Measurements from ENCODE around the gene TMEM200C. TPM values are rescaled to one million over a fixed set of nuclear protein-coding genes. Genes with fewer than 3 reads are reported as not detected.

Gene TMEM200C
- total and polyA plus RNA-seq, 5 experiments from 2014 or later, result not detected

DNA sequence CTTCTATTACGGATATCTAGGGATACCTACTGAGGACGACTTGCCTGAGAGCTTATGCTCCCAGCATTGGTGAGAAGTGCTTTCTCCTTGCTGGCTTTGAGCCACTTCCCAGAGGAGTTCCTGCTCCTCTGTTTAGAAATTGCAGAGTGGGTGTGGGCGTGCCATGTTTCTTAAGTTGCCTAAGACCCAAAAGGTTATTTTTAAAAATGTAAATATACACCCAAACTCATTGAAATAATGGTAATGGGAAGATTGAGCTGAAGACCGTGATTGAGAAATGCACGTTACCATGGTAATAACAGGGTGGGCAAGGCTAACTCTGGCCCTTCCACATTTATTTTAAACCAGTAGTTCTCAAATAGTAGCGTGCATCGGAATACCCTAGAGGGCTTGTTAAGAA lies 17.2 kb upstream of the TMEM200C start:
- H3K36me3 Mint-ChIP-seq, result no peaks in the 10 kb centered on the region
- H3K27ac Mint-ChIP-seq, result no peak overlapping the region
- POLR2A ChIA-PET, result no interaction called here
- H3K27me3 Mint-ChIP-seq, result peaks cover 3 to 11% (median 7%) of the 10 kb centered on the region in 5 donors
- DNase-seq (no peak), ATAC-seq (no peak)
- no peaks in the 10 kb centered on the region for H3K4me1 Mint-ChIP-seq
- no peaks in the 10 kb centered on the region for H3K9me3 Mint-ChIP-seq
- H3K4me3 Mint-ChIP-seq, result no peak overlapping the region

DNA sequence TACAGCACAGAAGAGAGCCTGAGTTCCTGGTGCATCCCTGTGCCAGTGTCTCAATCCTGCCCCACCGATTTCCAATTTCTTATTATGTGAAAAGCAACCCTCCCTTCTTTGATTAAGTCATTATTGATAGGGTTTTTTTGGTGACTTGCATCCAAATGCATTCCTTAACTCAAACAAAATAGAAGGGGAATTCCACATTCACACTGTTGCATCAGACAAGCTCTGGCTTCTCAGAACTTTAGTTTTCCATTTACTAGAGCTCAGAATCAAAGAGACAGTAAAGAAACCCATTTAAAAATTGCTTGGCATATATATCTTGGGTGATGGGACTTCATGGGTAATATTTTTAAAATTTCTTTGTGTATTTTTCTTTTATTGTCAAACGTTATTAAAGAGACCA lies 13.8 kb upstream of the TMEM200C start:
- Mint-ChIP-seq H3K9me3 (peaks cover 0 to 1% (median 0%) of the 10 kb centered on the region in 9 donors), H3K27ac (no peak overlapping the region), H3K4me1 (no peaks in the 10 kb centered on the region), H3K27me3 (peaks cover 4 to 28% (median 15%) of the 10 kb centered on the region in 5 donors), H3K36me3 (no peaks in the 10 kb centered on the region), H3K4me3 (no peak overlapping the region)
- DNase-seq (no peak), ATAC-seq (no peak)
- POLR2A ChIA-PET, result no interaction called here

DNA sequence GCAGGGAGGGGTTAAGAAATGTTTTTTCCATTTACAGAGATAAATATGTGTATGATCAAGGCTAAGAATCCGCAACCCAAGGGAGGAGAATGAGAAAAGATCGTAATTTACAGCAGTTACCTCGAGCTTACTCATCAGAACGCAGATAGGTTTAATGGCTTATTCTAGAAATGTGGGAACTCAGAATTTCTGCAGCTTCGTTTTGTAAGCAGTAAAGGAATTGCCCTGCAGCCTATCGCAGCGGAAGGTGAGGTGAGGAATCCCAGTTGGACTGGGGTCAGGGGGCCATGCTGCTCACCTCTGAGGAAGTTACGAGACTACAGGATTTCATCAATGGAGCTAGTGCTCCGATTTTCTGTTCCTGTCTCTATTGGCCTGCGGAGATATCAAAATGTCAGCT lies 8.1 kb upstream of the TMEM200C start:
- no peaks in the 10 kb centered on the region for H3K36me3 Mint-ChIP-seq
- H3K27me3 Mint-ChIP-seq, result peaks cover 17 to 64% (median 39%) of the 10 kb centered on the region in 5 donors
- ATAC-seq (no peak), DNase-seq (no peak)
- peaks cover 0 to 1% (median 0%) of the 10 kb centered on the region in 9 donors for H3K9me3 Mint-ChIP-seq
- H3K27ac Mint-ChIP-seq, result no peak overlapping the region
- POLR2A ChIA-PET, result no interaction called here
- no peak overlapping the region for H3K4me3 Mint-ChIP-seq
- no peaks in the 10 kb centered on the region for H3K4me1 Mint-ChIP-seq

DNA sequence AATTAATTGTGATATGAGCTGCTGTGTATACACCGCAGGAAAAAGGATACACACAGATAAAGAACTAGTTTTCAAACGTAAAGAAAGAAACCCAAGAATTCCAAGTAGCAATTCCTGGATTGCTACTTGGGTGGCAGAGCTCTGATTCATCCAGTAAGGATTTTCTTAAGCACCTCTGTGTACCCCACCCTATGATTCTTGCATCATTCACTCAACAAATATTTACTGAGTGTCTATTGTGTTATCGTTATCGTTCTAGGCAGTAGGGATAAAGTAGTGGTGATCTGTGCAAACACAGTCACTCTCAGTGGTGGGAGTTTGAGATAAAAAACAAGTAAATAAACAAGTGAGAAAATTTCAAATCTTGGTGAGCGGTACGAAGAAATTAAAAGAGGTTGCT lies 4.9 kb upstream of the TMEM200C start:
- Mint-ChIP-seq H3K27me3 (peaks cover 28 to 74% (median 53%) of the 10 kb centered on the region in 5 donors), H3K36me3 (no peaks in the 10 kb centered on the region), H3K9me3 (peaks cover 0 to 1% (median 0%) of the 10 kb centered on the region in 9 donors), H3K4me1 (peaks cover 0 to 6% (median 5%) of the 10 kb centered on the region in 4 donors), H3K4me3 (no peak overlapping the region), H3K27ac (no peak overlapping the region)
- no peak for DNase-seq
- no peak for ATAC-seq
- POLR2A ChIA-PET, result no interaction called here

- ATAC-seq (no peak), DNase-seq (no peak)
- peaks cover 28 to 69% (median 51%) of the 10 kb centered on the region in 5 donors for H3K27me3 Mint-ChIP-seq
- peaks cover 0 to under 1% (median 0%) of the 10 kb centered on the region in 9 donors for H3K9me3 Mint-ChIP-seq
- H3K4me3 Mint-ChIP-seq, result no peak overlapping the region
- H3K4me1 Mint-ChIP-seq, result peaks cover 0 to 6% (median 5%) of the 10 kb centered on the region in 4 donors
- no peak overlapping the region for H3K27ac Mint-ChIP-seq
- no peaks in the 10 kb centered on the region for H3K36me3 Mint-ChIP-seq
- POLR2A ChIA-PET, result no interaction called here
Observed at GRCh38 chr18:5899835-5900234, 4.5 kb upstream of the TMEM200C start.

DNA sequence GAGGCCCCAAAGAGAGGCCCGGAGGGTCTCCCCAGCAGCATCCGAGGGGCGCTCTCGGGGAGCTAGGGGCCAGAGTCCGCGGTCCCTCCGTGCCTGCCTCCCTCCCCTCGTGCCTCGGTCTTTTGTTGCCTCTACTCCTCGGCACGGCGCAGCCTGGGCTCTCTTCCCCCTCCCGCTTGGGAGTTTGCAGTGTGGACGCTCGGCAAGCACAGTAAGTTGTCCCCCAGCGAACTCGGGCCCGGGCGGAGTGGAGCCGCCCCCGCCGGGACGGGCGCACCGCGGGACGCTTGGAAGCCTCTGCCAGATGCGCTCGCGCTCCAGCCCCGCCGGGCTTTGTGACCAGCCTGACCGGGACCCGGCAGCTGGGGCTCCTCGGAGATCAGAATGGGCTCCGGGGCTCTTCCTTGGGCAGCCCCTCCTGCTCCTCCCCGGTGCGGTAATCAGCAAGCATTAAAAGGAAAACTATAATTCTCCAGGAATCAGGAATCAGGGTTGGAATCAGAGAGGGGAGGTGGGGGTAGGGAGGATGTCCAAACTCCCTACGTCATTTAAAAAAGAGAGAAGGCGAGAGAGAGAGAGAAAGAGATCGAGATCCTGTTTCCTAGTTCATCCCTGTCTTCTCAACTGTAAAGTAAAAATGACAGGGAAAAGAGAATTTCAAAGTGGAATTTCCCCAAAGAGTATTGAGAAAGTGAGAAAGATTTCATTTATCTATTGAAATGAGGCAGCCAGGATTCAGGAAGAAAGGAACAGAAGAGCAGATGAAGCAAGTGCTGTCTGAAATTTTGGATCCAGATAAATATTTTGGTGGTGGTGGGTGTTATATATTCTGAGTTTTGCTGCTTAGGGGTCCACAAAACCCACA lies 786 bp upstream of the TMEM200C start:
- ATAC-seq, result peak; percentile 23 to 39
- no peaks in the 10 kb centered on the region for H3K9me3 Mint-ChIP-seq
- no peak for DNase-seq
- peak overlapping the region in 1 of 10 donors; percentile 58 for H3K27ac Mint-ChIP-seq
- H3K27me3 Mint-ChIP-seq, result peaks cover 42 to 91% (median 71%) of the 10 kb centered on the region in 5 donors
- H3K4me1 Mint-ChIP-seq, result peaks cover 2 to 24% (median 18%) of the 10 kb centered on the region in 4 donors
- H3K4me3 Mint-ChIP-seq, result peak overlapping the region in 9 of 10 donors; percentile 37 to 78 (median 57)
- no peaks in the 10 kb centered on the region for H3K36me3 Mint-ChIP-seq
- POLR2A ChIA-PET, result no interaction called here

- peak overlapping the region; percentile 31 to 82 (median 74) for H3K4me3 Mint-ChIP-seq
- no peak overlapping the region for H3K27ac Mint-ChIP-seq
- POLR2A ChIA-PET, result no interaction called here
- no peak for ATAC-seq
- DNase-seq, result no peak
- no peaks in the 10 kb centered on the region for H3K9me3 Mint-ChIP-seq
- H3K36me3 Mint-ChIP-seq, result no peaks in the 10 kb centered on the region
- peaks cover 38 to 79% (median 62%) of the 10 kb centered on the region in 5 donors for H3K27me3 Mint-ChIP-seq
- H3K4me1 Mint-ChIP-seq, result peaks cover 2 to 24% (median 19%) of the 10 kb centered on the region in 4 donors
Observed at GRCh38 chr18:5894611-5895298, 567 bp downstream of the TMEM200C start.

GRCh38 chr18:5893956-5894610 lies 1.2 kb downstream of the TMEM200C start:
- POLR2A ChIA-PET, result no interaction called here
- no peak for ATAC-seq
- no peaks in the 10 kb centered on the region for H3K9me3 Mint-ChIP-seq
- peak overlapping the region; percentile 31 to 82 (median 74) for H3K4me3 Mint-ChIP-seq
- peaks cover 41 to 78% (median 67%) of the 10 kb centered on the region in 5 donors for H3K27me3 Mint-ChIP-seq
- peaks cover 2 to 25% (median 20%) of the 10 kb centered on the region in 4 donors for H3K4me1 Mint-ChIP-seq
- no peaks in the 10 kb centered on the region for H3K36me3 Mint-ChIP-seq
- no peak for DNase-seq
- H3K27ac Mint-ChIP-seq, result no peak overlapping the region

- Mint-ChIP-seq H3K27ac (no peak overlapping the region), H3K9me3 (no peaks in the 10 kb centered on the region), H3K36me3 (no peaks in the 10 kb centered on the region), H3K27me3 (peaks cover 38 to 76% (median 67%) of the 10 kb centered on the region in 5 donors), H3K4me3 (peak overlapping the region in 3 of 10 donors; percentile 5 to 52 (median 47)), H3K4me1 (peaks cover 2 to 25% (median 20%) of the 10 kb centered on the region in 4 donors)
- DNase-seq (no peak), ATAC-seq (no peak)
- POLR2A ChIA-PET, result no interaction called here
Observed at GRCh38 chr18:5892823-5893431, 2.4 kb downstream of the TMEM200C start.

GRCh38 chr18:5891854-5892215 lies 3.5 kb downstream of the TMEM200C start:
- Mint-ChIP-seq H3K4me3 (peak overlapping the region in 9 of 10 donors; percentile 38 to 74 (median 55)), H3K36me3 (no peaks in the 10 kb centered on the region), H3K9me3 (no peaks in the 10 kb centered on the region), H3K27ac (no peak overlapping the region), H3K27me3 (peaks cover 31 to 75% (median 65%) of the 10 kb centered on the region in 5 donors), H3K4me1 (peaks cover 2 to 25% (median 20%) of the 10 kb centered on the region in 4 donors)
- DNase-seq, result no peak
- ATAC-seq, result no peak
- POLR2A ChIA-PET, result no interaction called here

GRCh38 chr18:5891184-5891853 lies 4.0 kb downstream of the TMEM200C start:
- no peaks in the 10 kb centered on the region for H3K9me3 Mint-ChIP-seq
- H3K27me3 Mint-ChIP-seq, result peaks cover 27 to 70% (median 62%) of the 10 kb centered on the region in 5 donors
- DNase-seq (no peak), ATAC-seq (peak in 1 of 2 donors; percentile 28)
- H3K36me3 Mint-ChIP-seq, result no peaks in the 10 kb centered on the region
- POLR2A ChIA-PET, result no interaction called here
- peak overlapping the region in 9 of 10 donors; percentile 45 to 74 (median 62) for H3K4me3 Mint-ChIP-seq
- H3K27ac Mint-ChIP-seq, result no peak overlapping the region
- peaks cover 2 to 23% (median 19%) of the 10 kb centered on the region in 4 donors for H3K4me1 Mint-ChIP-seq

Data from naive thymus-derived CD8-positive, alpha-beta T cell (primary cell).